Measurements from ENCODE around the gene AWAT2.

AWAT2 gene

DNA sequence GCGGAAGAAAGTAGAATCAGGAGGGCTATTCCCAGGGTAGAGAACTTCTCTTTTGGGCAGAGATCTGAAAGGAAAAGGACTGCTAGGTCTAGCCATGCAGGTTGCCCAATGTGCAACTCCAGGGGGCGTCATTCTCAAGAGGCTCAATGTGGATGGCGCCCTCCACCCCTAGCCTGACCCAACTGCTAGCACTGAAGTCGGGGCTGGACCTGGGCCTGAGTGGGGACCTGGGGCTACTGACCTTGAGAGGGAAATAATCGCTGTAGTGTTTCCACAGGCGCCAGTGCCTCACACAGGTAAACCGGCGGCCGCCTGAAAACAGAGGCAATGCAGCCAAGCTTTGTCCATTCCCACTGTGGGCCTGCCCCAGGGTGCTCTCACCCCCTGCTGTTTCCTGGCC is 6.1 kb downstream of the AWAT2 start:
- FAIRE-seq = no peak
- TF ChIP-seq PAX5 (IDR thresholded peaks at IDR 0.05; ENCODE audit: insufficient read depth, low read length, severe bottlenecking) (no peak), TAF1 (IDR thresholded peaks at IDR 0.05; ENCODE audit: low read depth, low read length) (no peak)
- DNase-seq (ENCODE audit: insufficient read length, low spot score) = no peak

DNA sequence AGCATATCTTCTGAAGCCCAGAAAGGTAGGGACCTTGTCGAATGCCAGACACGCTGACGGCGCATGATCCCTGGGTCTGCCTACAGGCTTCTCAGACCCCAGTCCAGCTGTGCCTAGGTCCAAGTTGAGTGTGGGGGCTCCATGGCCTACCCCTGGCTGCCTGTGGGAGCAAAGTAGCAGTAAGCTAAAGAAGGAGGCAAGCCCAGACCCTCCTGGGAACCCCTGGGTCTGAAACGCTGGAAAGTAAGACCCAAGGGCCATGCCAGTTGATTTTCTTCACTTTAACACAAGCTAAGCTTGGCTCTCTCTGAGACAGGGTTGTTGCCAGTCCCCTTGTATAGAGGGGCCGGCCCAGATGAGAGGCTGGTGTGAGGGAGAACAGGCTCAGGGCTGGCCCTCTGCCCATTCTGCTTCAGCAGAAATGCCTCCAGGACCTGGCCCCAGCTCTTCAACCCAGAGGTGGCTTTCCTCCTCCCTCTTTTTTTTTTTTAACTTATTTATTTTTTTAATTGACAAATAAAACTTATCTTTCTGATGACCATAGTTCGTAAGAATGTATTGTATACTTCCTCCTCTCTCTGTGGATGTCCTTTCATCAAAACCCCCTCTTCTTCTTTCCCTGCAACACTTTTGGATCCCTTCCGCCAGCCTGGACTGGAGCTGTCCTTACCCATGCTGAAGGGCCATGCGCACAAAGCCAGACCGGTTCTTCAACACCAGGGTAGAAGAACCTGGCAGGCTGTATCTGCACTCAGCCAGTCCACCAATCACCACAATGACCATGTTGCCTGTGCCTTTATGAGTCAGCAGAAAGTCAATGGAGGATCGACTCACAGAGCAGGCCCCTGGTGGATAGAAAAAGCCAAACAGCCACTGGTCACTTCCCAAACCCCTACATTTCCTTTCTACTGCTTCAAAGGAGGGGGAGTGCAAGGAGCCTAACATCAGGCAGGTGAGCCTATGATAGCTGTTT is 7.1 kb downstream of the AWAT2 start:
- FAIRE-seq = no peak
- TF ChIP-seq PAX5 (IDR thresholded peaks at IDR 0.05; ENCODE audit: insufficient read depth, low read length, severe bottlenecking) = no peak
- TF ChIP-seq SPI1 (IDR thresholded peaks at IDR 0.05; ENCODE audit: low read depth, low read length) = no peak
- no peak for TF ChIP-seq POU2F2 (IDR thresholded peaks at IDR 0.05; ENCODE audit: low read depth, low read length)
- no peak for TF ChIP-seq POLR2AphosphoS5 (IDR thresholded peaks at IDR 0.05; ENCODE audit: low read depth, low read length)
- no peak for TF ChIP-seq TAF1 (IDR thresholded peaks at IDR 0.05; ENCODE audit: low read depth, low read length)
- TF ChIP-seq POLR2A (IDR thresholded peaks at IDR 0.05; ENCODE audit: low read depth, low read length) = no peak
- DNase-seq (ENCODE audit: insufficient read length, low spot score) = no peak

GRCh38 chrX:70041993-70042392 is 7.7 kb downstream of the AWAT2 start:
- no peak for DNase-seq (ENCODE audit: insufficient read length, low spot score)
- no peak for FAIRE-seq

DNA sequence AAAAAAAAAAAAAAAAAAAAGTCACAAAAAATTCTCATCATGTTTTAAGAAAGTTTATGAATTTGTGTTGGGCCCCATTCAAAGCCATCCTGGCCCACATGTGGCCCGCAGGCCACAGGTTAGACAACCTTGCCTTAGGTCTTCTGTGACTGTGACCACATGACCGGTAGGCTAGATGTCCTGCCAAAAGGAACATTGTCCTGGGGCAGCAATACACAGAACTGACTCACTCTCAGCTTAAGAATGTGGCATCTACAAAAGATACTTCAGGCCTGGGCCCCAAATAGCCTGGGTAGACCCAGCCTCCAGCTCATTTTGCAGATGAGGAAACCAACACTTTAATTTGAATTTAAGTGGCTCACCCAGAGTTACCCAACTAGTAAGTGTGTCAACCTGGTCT is 10.0 kb downstream of the AWAT2 start:
- FAIRE-seq (no peak), DNase-seq (ENCODE audit: insufficient read length, low spot score) (no peak)

More at GRCh38 chrX:70041993-70042392, 7.7 kb downstream of the AWAT2 start:
- TF ChIP-seq POLR2A (IDR thresholded peaks at IDR 0.05; ENCODE audit: low read depth, low read length) (no peak), POU2F2 (IDR thresholded peaks at IDR 0.05; ENCODE audit: low read depth, low read length) (no peak), SPI1 (IDR thresholded peaks at IDR 0.05; ENCODE audit: low read depth, low read length) (no peak)

DNA sequence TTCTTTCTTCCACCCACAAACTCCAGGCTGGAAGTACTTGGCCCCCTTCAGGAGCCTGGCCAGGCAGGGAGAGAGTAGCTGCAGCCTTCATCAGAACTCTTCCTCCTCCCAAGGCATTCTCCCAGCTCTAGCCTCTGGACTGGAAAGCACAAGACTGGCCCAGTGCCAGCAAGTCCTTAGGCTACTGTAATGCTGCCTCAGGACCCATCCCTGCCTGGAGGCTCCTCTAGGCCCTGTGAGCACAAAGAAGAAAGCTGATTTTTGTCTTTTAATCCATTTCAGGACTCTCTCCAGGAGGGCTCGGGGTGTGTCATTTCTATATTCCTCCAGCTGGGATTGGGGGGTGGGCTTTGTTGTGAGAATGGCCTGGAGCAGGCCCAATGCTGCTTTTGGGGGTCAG is 10.8 kb downstream of the AWAT2 start:
- DNase-seq (ENCODE audit: insufficient read length, low spot score) = no peak
- TF ChIP-seq POLR2AphosphoS5 (IDR thresholded peaks at IDR 0.05; ENCODE audit: low read depth, low read length) (no peak), TAF1 (IDR thresholded peaks at IDR 0.05; ENCODE audit: low read depth, low read length) (no peak), SPI1 (IDR thresholded peaks at IDR 0.05; ENCODE audit: low read depth, low read length) (no peak), POU2F2 (IDR thresholded peaks at IDR 0.05; ENCODE audit: low read depth, low read length) (no peak), POLR2A (IDR thresholded peaks at IDR 0.05; ENCODE audit: low read depth, low read length) (no peak), PAX5 (IDR thresholded peaks at IDR 0.05; ENCODE audit: insufficient read depth, low read length, severe bottlenecking) (no peak)
- FAIRE-seq = no peak

More for the DNA sequence above, 10.0 kb downstream of the AWAT2 start:
- no peak for TF ChIP-seq TAF1 (IDR thresholded peaks at IDR 0.05; ENCODE audit: low read depth, low read length)
- TF ChIP-seq PAX5 (IDR thresholded peaks at IDR 0.05; ENCODE audit: insufficient read depth, low read length, severe bottlenecking) = no peak
- TF ChIP-seq POLR2A (IDR thresholded peaks at IDR 0.05; ENCODE audit: low read depth, low read length) = no peak

DNA sequence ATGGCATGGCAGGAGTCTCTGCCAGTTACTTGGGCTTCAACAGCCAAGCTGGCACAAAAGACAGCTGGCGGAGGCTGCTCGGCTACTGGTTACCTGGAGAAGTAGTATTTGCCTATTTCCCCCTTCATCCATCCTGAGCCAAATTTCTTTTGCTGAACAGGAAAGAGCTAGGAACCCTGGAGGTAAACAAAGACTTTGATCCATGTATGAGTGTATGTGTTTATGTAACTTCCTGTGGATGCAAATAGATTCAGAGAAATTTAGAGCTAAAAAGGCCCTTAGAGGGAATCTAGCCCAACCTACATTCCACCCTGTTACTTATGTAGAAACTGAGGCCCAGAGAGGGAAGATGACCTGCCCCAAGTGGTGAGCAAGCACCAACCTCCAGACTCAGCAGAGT is 11.2 kb downstream of the AWAT2 start:
- FAIRE-seq (no peak), DNase-seq (ENCODE audit: insufficient read length, low spot score) (no peak)
- no peak for TF ChIP-seq POU2F2 (IDR thresholded peaks at IDR 0.05; ENCODE audit: low read depth, low read length)
- TF ChIP-seq POLR2A (IDR thresholded peaks at IDR 0.05; ENCODE audit: low read depth, low read length) = no peak
- TF ChIP-seq POLR2AphosphoS5 (IDR thresholded peaks at IDR 0.05; ENCODE audit: low read depth, low read length) = no peak
- TF ChIP-seq TAF1 (IDR thresholded peaks at IDR 0.05; ENCODE audit: low read depth, low read length) = no peak
- no peak for TF ChIP-seq PAX5 (IDR thresholded peaks at IDR 0.05; ENCODE audit: insufficient read depth, low read length, severe bottlenecking)
- no peak for TF ChIP-seq SPI1 (IDR thresholded peaks at IDR 0.05; ENCODE audit: low read depth, low read length)

DNA sequence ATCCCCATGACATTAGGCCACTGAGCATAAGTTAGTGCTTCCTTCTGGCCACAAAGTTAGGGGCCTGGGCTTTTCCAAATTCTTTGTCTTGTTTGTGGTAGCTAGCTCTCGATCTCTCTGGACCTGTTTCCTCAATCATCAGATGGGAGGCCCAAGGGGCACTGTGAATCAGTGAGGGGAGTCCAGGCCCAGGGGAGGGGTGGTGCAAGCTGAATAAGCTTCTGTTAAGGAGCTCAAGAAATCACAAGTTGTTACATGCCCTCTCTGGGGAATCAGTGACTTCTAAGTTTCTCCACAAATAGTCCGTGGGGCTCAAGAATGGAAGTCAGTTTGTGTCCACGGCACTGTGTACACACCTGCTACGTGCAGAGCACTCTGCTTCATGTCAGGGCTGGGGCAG is 15.1 kb downstream of the AWAT2 start:
- TF ChIP-seq POU2F2 (IDR thresholded peaks at IDR 0.05; ENCODE audit: low read depth, low read length) = no peak
- TF ChIP-seq TAF1 (IDR thresholded peaks at IDR 0.05; ENCODE audit: low read depth, low read length) = no peak
- no peak for TF ChIP-seq PAX5 (IDR thresholded peaks at IDR 0.05; ENCODE audit: insufficient read depth, low read length, severe bottlenecking)
- no peak for TF ChIP-seq POLR2AphosphoS5 (IDR thresholded peaks at IDR 0.05; ENCODE audit: low read depth, low read length)
- TF ChIP-seq POLR2A (IDR thresholded peaks at IDR 0.05; ENCODE audit: low read depth, low read length) = no peak
- no peak for TF ChIP-seq SPI1 (IDR thresholded peaks at IDR 0.05; ENCODE audit: low read depth, low read length)
- DNase-seq (ENCODE audit: insufficient read length, low spot score) (no peak), FAIRE-seq (no peak)

- FAIRE-seq (peak; percentile 51), DNase-seq (ENCODE audit: insufficient read length, low spot score) (peak; percentile 23)
- TF ChIP-seq POU2F2 (IDR thresholded peaks at IDR 0.05; ENCODE audit: low read depth, low read length) (no peak), POLR2A (IDR thresholded peaks at IDR 0.05; ENCODE audit: low read depth, low read length) (no peak), PAX5 (IDR thresholded peaks at IDR 0.05; ENCODE audit: insufficient read depth, low read length, severe bottlenecking) (no peak), TAF1 (IDR thresholded peaks at IDR 0.05; ENCODE audit: low read depth, low read length) (no peak), POLR2AphosphoS5 (IDR thresholded peaks at IDR 0.05; ENCODE audit: low read depth, low read length) (no peak), SPI1 (IDR thresholded peaks at IDR 0.05; ENCODE audit: low read depth, low read length) (no peak)
Observed at GRCh38 chrX:70033348-70034051, 16.2 kb downstream of the AWAT2 start.

DNA sequence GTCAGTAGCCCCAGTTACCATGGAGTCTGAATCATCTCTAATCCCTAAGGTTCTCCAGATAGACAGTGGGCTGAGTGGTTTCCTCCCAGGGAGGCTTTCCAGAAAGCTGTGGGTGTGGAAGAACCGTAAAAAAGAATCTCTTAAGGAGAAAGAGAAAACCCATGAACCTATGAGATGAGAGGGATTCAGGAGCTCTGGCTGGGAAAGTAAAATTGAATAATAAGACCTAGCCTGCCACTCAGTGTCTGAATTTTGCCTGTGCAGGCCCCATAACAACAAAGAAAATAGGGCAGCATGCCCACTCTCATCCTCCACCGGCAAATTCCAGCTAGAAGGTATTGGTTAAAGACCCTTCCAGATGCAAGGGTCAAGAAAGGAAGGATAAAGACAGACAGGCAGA is 16.9 kb downstream of the AWAT2 start:
- DNase-seq (ENCODE audit: insufficient read length, low spot score) (no peak), FAIRE-seq (no peak)
- TF ChIP-seq POLR2AphosphoS5 (IDR thresholded peaks at IDR 0.05; ENCODE audit: low read depth, low read length) = no peak
- TF ChIP-seq SPI1 (IDR thresholded peaks at IDR 0.05; ENCODE audit: low read depth, low read length) = no peak
- TF ChIP-seq POLR2A (IDR thresholded peaks at IDR 0.05; ENCODE audit: low read depth, low read length) = no peak
- TF ChIP-seq PAX5 (IDR thresholded peaks at IDR 0.05; ENCODE audit: insufficient read depth, low read length, severe bottlenecking) = no peak
- no peak for TF ChIP-seq POU2F2 (IDR thresholded peaks at IDR 0.05; ENCODE audit: low read depth, low read length)
- TF ChIP-seq TAF1 (IDR thresholded peaks at IDR 0.05; ENCODE audit: low read depth, low read length) = no peak
